Omental fat pad (tissue), 4 donors: ENCODE measurements around the gene GPSM1. TPM values are rescaled to one million over a fixed set of nuclear protein-coding genes. Genes with fewer than 3 reads are reported as not detected.

Experiments used
- ATAC-seq: fragments of 150-250 bp; one replicate; pipeline ENCODE4 v1.9.1; 2016; ENCODE audit warnings: mild to moderate bottlenecking, moderate library complexity; ENCODE audit not compliant: low FRiP score
- DNase-seq: peaks from one replicate; pipeline ENCODE4 v3.0.0-alpha.2; 2019; ENCODE audit warnings: low spot score
- CTCF ChIP-seq, 3 donors: fragments of 450-650 bp; IDR thresholded peaks; one replicate each; pipeline ENCODE4 v1.5.1; 2016 to 2017; ENCODE audit warnings: antibody characterized with exemption in 3 of 3, mild to moderate bottlenecking in 3 of 3, moderate library complexity in 2 of 3
- total RNA-seq, 4 donors: library from RNA; depleted of rRNA; stranded (reverse); fragments of >200 nt; gene quantifications; one replicate each; pipeline ENCODE4 v1.1.0, GENCODE V29; 2016

The GPSM1 gene
- total RNA-seq, 4 donors from 2014 or later: 5.0 to 20.5 (median 7.3) TPM

DNA sequence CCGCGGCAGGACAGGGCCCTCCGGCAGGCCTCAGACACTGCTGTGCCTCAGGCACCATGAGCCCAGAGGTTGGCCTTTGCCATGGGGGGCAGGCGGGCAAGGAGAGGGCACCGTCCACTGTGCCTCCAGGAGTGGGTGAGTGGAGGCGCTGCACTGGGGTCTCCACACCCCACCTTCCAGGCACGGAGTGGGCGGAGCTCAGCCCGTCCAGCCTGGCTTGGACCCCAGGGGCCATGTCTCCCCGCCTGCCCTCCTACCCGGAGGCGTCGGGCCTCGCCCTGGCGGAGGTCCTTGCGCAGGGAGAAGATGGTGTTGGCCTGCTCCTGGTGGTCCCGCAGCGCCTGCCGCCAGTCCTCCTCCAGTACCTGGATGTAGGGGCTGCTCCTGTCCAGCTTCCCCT, 42.7 kb downstream of the GPSM1 start:
- ATAC-seq (no peak), DNase-seq (no peak)
- no peak for TF ChIP-seq CTCF (IDR thresholded peaks at IDR 0.05)

DNA sequence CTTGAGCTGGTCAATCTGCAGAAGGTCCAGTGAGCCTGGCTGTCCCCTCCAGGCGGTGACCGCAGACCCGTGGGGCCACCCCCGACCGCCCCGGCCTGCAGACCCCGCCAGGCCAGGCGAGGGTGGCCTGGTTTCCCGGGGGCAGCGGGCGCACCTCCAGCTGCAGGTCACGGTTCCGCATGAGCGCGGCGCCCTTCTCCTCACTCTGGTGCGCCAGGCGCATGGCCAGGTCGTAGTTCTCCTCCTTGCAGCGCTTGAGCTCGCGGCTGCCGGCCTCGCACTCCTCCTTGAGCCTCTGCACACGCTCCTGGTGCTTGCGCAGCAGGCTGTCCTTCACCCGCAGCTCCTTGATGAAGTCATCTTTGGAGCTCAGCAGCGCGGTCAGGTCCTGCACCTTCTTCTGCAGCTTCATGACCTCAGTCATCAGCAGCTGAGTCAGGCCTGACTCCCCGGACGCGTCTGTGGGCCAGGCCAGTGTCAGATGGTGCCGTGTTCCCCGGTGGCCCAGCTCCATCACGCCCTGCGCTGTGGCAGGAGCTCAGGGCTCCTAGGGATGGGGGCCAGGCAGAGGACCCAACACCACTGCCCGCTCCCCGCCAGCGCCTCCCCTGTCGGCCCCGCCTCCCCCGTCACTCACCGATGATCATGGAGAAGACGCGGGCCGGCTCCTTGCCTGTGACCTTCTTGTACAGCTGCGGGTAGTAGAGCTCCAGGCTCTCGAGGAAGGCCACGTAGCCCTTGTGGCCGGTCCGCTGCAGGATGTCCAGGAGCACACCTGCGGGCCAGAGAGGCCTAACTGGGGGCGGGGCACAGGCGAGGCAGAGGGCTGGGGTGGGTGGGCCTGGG, 43.6 kb downstream of the GPSM1 start:
- DNase-seq (no peak), ATAC-seq (no peak)
- TF ChIP-seq CTCF (IDR thresholded peaks at IDR 0.05): no peak

- no peak for ATAC-seq
- TF ChIP-seq CTCF (IDR thresholded peaks at IDR 0.05): no peak
- DNase-seq: no peak
Measured at GRCh38 chr9:136371533-136371880, 44.2 kb downstream of the GPSM1 start.

GRCh38 chr9:136372006-136372405, 44.7 kb downstream of the GPSM1 start:
- DNase-seq: no peak
- no peak for ATAC-seq
- no peak for TF ChIP-seq CTCF (IDR thresholded peaks at IDR 0.05)

GRCh38 chr9:136372561-136373299, 45.4 kb downstream of the GPSM1 start:
- TF ChIP-seq CTCF (IDR thresholded peaks at IDR 0.05): no peak
- no peak for ATAC-seq
- DNase-seq: no peak

- ATAC-seq: no peak
- no peak for TF ChIP-seq CTCF (IDR thresholded peaks at IDR 0.05)
- DNase-seq: no peak
Measured at GRCh38 chr9:136373300-136374182, 46.2 kb downstream of the GPSM1 start, which contains the start of gene CARD9. Gene CARD9 (minus strand): TSS chr9:136373669. CDS start chr9:136372078, 1,591 bp downstream.
